Stimulated activated CD4-positive, alpha-beta T cell treated with anti-CD3 and anti-CD28 coated beads, TNF-alpha, amount 100 ng/mL, for 4 hours (primary cell): ENCODE data around the gene ARHGAP44.
A peak's percentile ranks its signal among the peaks of the same experiment; 100 is the strongest.

Experiments
- DNase-seq, 3 experiments: peaks; one replicate each; pipeline ENCODE4 v3.0.0-alpha.2; 2020; ENCODE audit warnings: low read depth in 3 of 3

ARHGAP44 gene

DNA sequence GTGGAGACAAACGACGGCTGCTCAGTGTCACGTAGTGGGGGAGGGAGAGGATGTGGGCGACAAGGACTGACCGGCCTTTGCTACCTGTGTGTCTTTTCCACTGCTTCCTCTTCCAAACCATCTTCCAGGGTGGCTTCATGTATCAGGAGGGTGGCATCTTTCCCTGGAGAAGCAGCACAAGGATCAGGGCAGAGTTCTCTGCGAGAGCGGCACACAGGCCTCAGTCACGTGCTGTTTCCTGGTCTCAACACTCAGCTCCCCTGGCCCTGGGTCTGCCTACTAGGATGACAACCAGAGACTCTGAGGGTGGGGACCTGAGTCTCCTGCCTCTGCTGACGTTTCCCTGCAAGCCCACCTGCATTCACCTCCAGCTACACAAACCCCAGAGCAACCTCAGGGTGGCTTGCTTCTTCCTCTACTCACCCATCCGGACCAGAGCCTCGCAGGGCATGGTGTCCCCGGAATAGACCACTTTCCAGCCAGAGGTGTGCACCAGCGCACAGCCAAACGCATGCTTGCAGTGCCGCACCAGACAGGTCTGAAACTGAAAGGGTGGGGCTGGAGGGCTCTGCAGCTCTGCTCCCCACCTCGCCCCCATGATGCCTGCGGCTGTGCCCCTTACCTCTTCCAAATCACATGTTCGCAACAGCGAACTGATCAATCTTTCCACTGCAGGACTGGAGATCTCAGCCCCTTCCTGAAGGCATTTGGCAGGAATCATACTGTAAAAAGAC lies 205.2 kb downstream of the ARHGAP44 start:
- DNase-seq, result no peak

DNA sequence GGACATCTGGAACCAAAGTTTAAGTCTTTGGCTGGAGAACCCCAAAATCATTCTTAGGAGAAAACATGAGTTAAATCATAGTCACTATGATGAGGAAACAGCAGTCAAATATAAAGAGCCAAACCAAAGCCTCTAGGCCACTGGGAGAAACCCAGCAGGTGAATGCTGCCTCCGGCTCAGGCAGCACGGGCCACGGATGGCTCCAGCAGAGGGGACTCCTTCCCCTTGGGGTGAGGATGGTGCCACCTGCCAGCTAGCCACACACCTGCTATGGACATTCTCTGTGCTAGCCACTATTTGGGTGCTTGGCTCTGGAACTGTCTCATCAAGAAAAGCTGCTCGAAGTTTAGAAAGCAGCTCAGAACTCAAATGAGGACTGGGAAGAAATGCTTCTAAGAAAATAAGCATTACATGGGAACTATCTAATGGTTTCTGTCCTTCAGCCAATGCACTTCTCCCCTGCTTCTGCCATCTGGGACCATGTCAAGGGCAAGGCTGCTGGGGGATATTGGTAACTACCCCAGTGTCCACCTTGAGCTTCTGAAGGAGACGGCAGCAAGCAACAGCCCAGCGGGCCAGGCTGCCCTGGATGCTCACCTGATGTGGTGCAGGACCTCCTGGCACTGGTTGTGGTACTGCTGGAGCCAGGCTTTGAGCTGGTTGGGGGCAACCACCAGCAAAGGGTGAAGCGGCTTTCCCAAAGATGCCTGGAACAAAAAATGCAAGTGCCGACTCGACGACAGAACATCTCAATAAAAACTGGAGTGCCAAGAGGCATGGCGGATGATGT lies 206.0 kb downstream of the ARHGAP44 start:
- no peak for DNase-seq

DNA sequence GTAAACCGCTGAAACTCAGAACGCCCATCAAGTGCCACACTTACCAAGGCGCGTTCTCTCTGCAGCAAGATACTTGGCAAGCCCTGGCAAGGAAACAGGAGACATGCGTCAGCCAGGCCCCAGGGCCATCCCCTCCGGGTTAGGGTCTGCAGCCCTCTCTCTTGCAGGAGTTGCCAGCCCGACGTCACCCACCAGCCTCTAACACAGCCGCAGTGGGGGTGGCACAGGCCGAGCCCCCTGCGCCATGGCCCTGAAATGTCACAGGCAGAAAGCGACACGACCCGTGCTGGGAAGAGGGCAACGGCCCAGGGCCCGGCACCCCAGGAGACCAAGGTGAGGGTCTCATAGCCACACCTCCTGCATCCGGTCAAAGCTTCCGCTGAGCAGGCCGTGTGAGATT lies 206.6 kb downstream of the ARHGAP44 start:
- DNase-seq, result no peak

DNA sequence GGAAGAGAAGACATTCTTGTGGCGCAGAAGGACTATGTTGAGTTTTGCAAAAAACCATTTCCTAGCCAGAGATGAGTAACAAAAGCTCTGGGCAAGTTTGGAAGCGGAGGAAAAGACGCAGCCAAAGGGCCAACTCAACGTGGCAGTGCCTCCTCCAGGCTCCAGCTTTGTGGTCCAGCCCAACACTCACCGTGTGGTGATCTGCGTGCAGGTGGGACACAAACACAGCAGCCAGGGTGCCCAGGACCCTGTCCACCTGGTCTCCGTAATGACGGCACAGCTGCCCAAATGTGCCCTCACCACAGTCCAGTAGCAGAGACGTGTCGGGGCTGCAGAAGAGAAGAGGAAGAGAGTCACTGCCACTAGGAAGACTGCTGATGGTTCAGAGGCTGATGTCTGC lies 207.1 kb downstream of the ARHGAP44 start:
- no peak for DNase-seq

DNA sequence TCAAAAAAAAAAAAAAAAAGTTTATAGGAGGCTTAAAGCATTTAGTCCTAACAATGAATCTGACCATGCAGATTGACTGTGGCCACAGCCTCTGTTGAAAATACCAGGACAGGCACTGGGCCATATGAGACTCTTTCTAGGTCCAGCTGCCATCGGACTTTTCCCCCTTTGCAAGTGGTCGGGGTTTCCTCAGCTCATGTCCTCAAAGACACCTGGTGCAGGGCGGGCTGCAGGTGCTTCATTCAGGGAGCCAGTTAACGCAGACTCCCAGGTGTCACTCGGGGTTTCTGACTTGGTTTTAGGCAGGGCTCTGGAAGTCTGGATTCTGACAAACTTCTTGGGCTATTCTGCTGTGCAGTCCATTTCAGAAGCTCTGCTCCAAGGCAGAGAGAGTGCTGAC lies 207.6 kb downstream of the ARHGAP44 start:
- DNase-seq, result no peak

DNA sequence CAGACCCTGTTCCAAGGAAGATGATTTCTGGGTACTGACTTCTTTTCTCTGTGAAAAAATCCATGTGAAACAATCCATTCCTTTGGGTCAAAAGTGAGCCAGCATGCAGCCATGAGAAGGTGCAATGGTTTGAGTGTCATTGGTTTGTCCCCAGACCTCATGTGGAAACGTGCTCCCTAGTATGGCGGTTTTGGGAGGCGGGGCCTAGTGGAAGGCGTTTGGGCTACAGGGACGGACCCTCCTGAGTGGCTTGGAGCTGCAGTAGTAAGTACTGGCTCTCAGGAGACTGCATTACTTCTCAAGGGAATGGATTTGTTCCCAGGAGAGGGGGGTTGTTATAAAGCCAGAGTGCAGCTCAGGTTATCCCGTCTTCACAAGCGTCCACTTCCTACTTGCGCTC lies 209.2 kb downstream of the ARHGAP44 start:
- no peak for DNase-seq

DNA sequence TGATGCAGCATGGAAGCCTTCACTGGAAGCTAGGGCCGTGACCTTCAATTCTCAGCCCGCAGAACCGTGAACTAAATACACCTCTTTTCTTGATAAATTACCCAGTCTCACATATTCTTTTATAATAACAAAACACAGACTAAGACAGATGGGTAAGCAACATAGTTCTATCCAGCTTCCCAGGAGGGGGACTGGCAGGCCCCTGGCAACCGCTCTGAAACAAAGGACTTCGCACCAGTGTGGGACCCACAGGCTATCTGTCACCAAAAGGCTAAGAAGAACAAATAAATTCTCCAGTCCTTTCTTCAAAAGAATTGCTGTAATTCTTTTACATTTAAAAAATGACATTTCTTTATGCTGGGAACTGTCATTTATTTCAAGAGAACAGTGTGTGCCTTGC lies 209.6 kb downstream of the ARHGAP44 start:
- DNase-seq, result no peak

DNA sequence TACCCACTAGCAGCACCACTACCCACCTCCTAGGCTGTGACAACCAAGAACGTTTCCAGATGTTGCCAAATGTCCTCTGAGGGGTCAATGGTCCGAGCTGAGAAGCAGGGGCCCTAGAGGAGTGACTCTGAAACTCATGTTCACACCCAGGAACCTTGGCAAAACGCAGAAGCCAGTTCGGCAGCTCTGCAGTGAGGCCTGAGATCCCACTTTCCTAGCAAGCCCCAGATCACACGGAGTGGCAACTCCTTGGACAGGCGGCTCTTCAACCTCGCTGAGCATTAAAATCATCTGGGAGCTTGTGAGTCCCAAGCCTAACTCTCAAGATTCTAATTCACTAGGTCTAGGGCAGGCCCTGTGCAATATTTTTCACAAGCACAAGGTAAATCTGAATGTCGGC lies 211.3 kb downstream of the ARHGAP44 start:
- DNase-seq, result no peak

DNA sequence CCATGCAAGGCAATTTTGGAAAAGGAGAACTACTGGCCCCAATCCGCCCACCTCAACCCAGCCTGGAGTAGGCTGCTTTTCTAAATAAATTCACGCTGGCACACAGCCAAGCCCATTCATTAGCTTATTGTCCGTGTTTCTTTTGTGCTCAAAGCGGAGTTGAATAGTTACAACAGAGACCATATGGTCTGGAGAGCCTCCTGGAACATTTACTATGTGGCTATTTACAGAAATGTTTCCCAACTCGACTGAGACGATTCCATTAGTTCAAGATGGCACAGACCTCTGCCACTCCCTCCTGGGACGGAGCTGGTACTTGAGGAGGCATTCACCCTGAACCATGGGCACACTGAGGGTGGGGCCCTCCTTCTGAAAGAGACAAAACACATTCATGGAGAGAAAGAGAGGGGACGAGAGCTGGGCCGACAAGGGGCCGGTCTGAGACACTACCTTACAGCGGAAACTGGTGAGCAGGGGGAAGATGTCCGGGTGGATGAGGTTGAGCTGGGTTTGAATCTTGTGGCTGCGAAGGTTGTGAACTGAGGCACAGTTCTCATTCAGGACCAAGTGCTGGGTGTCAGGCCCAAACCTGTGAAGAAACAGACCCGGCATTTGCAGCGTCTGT lies 212.8 kb downstream of the ARHGAP44 start:
- DNase-seq, result no peak

DNA sequence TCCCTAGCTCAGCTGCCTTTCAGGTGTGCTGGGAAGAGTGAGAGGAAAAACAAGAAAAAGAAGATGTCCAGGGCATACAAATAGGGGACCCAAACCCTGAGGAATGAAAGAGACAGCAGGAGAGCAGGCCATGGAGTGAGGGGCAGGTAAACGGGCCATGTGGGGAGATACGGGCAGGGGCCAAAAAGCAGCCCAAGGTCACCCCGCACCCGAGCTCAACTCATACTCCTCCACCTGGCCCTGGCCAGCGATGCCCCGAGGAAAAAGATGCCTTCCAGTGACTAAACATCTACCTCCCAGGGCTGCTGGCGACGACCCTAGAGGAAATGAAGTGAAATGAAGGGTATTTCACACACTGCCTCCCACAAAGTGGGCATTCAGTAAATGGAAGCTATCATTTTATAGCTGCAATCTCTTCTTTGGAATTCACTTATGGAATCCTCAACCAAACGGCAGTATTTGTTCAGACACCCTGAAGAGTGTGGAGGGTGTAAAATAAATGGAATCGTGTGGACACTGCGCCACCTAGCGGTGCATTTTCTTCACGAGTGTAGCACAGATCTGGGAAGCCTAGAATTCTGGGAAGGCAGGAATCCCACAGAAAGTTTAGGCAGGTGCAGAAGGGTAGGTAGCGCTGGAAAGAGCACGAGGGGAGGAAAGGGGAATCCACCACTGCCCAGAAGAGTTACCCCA lies 213.6 kb downstream of the ARHGAP44 start:
- DNase-seq, result peak in 2 of 3 experiments; percentile 15 to 17

DNA sequence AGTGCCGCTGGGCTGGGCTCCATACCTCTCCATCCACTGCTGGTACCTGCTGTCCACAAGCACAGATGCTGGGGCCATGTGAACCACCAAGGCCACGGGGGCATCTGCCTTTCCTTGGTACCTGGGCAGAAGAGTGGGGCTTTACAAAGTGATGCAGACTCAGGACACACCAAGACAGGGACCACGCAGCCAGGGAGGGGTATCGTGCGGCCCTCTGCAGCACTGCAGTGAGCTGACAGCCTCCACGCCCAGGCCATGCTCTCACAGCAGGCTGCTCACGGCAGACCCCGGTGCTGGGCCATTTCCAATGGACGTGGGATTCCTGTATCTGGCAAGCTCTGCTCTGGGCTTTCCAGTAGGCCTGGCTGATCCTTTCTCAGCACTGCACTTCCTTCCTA lies 214.2 kb downstream of the ARHGAP44 start:
- no peak for DNase-seq

DNA sequence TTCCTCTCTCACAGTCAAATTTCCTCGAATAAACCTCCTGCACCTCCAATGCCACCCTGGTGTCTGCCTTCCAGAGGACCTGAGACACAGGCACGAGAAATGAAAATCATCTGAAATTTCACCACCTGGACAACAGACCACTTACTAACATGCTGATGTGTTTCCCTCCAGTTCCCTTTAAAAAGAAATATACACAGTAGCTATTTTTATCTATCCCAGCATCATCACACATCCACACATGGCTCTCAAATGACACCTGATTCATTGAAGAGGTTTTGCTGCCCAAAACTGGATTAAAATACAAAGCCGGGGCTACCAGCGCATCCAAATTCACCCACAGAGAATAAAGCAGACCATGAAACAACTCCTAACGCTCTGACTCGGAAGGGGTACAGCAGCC lies 214.6 kb downstream of the ARHGAP44 start:
- DNase-seq, result no peak

DNA sequence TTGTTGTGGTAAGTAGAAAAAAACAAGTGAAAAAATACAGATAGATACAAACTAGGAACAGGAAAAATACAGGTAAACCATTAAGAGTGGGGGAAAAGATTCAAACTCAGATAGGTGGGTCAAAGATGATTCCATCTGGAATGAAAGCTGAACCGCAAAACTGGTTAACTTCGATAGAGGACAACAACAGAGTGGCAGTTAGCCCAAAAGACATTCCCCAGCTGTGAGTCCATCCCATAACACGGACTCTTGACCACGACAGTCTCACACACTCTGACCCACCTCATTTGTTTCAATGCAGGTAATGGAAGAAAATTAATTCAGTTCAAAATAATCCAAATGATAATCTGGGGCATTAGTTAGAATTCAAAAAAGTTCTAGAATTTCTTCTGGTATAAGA lies 215.0 kb downstream of the ARHGAP44 start:
- DNase-seq, result no peak

DNA sequence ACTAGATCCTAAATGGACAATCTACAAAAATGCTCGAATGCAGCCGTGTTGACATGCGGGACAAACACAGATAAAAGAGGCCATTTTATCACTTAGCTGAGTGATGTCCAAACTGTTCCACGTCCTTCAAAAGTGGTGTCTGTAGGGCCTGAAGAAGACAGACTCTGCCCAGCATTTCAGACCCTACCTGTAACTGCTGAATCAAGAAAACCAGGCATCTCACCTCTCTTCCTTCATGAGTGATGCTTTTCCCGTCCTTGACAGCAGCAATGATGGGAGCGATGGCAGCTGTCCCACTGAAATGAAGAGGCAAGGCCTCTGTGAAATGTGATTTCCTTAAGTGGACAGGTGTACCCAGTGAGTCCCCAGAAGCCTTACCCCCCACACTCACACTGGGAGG lies 216.2 kb downstream of the ARHGAP44 start:
- DNase-seq, result no peak

DNA sequence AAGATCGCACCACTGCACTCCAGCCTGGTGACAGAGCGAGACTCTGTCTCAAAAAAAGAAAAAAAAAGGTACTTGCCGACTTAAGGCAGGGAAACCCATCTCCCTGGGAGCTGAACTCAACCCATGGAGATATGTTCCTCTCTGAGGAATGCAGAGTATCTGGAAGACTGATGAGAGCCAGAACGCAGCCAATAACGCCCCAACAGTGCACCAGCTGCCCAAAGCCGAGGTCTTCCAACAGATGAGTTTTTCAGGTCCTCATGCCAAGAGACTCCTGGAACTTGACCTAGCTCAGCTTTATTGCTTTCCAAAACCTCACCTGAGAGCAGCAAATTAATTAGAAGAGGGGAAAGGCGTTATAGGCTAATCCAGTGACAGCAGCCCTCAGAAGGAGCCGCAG lies 219.2 kb downstream of the ARHGAP44 start:
- no peak for DNase-seq

DNA sequence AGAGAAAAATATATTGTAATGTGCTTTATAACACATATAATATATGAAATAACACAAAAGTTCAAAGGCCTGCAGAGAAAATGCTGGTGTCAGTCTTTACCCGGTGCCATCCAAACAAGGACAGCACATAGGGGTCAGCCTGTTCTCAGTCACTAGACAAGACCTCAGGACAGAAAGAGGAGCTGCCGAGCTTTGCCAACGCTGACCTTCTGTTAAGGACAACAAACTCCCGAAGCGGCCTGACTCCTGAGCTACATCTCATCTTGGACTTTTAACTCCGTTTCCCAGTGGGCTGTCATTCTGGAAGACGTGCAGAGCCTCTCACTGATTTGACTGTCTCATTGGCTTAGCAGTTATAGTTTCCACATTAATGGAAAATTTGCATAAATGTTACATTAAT lies 221.7 kb downstream of the ARHGAP44 start:
- no peak for DNase-seq

DNA sequence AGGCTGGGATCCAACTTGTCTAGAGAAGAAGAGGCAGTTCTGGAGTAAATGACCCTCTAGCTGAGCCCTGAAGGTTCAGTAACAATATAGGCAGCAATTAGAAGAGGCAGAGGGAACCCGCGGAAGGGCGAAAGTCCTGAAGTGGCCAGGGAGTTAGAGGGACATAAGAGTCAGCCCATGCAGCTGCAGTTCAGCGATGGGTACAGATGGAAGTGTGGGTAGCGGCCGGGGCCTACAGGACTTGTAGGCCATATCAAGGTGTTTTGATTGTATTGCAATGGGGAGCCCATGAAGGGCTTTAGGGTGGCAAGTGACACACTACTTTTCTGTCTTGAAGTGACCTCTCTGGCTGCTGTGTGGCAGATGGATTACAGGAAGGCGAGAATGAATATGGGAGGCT lies 225.5 kb downstream of the ARHGAP44 start:
- no peak for DNase-seq

DNA sequence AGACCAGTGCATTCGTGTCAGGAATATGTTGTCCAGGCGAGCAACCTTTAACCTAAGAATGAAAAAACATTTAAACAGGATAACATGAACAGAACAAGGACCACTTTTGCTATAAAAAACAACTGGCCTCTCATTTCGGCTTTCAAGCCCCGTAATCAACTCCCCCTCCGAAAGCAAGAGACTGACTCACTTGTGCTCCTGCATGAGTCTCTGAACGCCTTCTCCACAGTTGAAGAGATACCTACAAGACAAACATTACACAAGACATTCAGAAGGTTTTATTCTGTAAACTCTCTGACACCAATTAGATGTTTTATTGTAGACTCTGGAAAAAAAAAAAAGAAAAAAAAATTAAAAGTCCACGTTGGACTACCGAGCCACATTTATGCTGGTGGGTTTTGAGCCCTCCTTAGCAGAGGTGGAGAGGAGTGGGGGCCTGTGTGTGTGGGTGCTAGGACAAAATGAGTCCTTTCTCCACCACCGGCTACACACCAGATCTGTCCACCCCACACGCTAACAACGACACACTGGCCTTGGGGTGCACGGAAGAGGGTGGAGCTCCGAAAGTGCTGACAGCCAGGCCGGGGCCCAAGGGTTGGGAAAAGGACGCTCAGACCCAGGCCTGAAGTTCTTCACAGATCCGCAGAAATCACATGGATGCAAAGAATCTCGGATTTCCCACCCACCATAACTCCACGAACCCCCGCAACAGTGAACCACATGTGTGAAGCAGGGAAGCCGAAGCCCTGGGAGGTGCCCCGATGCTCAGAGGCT lies 227.8 kb downstream of the ARHGAP44 start:
- no peak for DNase-seq

DNA sequence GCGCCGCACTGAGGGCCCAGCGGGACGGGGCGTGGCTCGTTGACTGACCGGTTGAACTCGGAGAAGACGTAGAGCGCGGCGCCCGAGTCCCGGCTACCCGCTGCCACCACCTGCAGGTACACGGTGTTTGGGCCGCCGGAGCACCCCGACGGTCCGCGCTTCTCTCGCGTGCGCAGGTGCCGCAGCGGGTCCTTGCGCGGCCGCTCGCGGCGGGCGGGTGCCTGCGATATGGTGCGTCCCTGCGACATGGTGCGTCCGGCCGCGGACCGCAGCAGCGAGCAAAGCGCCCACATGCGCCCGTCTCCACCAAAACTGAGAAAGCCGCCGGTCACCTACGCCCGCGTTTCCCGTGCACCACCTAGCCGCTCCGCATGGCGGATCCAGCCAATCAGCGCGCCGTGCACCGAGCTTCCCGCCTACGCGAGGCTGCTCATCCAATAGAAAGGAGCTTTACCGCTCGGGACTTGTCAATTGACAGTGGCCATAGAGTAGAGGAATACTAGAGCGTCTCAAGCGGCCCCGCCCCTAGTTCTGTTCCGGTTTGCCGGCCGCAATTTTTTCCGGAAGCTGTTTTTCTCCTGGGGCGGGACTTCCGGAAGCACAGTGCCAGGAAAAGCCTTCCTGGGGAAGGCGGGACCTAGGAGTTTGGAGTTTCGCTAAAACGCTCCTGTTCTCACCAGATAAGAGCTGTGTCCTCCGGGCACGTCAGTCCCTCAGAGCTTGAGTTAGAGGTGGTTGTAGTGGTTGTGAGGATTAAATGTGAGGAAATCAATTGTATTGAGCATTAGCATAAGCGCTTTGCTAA lies 228.6 kb downstream of the ARHGAP44 start, which contains the start of gene ELAC2:
Gene ELAC2, minus strand, starts transcription at position 373 of the 805 bp plus-strand sequence. Its CDS starts 80 bp downstream, at position 293.
- peak; percentile 91 to 96 (median 95) for DNase-seq

DNA sequence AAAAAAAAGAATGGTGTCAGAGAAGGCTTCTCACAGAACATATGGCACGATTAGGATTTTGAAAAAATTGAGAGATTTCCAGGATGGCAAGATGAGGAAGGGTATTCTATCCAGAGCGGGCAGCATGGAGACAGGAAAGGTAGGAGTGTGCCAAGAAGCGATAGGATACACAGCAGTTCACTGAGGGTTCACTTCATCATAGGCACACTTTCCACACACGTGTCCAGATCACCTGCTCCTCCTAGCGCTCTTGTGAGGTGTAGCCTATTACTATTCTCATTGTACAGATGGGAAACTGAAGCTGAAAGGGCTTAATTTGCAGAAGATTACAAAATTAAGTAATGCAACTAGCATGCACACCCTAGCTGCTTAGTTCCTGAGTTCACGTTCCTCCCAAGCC lies 234.7 kb downstream of the ARHGAP44 start:
- no peak for DNase-seq
